Left lobe of liver (tissue), 2 donors: ENCODE data around the gene TRUB2. TPM values are rescaled to one million over a fixed set of nuclear protein-coding genes. Genes with fewer than 3 reads are reported as not detected.
A peak's percentile ranks its signal among the peaks of the same experiment; 100 is the strongest.

ENCODE experiments used
- ATAC-seq: fragments of 200-7000 bp; cut with Tn5 transposase; one replicate; pipeline ENCODE4 v1.9.1; 2020; ENCODE audit warnings: mild to moderate bottlenecking, moderate library complexity
- DNase-seq: peaks from one replicate; pipeline ENCODE4 v3.0.0-alpha.2; 2020; ENCODE audit warnings: low spot score
- total RNA-seq: library from RNA; stranded (reverse); gene quantifications from one replicate; pipeline ENCODE4 v1.2.1, GENCODE V29; 2021
- donor health status: DM: no; HTN: no; CAD: no; lungs with moderate emphysema.
- donor health status: DM: no; HTN: yes; CAD: no.

TRUB2 gene, protein sequence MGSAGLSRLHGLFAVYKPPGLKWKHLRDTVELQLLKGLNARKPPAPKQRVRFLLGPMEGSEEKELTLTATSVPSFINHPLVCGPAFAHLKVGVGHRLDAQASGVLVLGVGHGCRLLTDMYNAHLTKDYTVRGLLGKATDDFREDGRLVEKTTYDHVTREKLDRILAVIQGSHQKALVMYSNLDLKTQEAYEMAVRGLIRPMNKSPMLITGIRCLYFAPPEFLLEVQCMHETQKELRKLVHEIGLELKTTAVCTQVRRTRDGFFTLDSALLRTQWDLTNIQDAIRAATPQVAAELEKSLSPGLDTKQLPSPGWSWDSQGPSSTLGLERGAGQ
- 28.7 TPM for total RNA-seq

GRCh38 chr9:128322404-128323211 lies at the start of gene TRUB2, which contains the start of gene COQ4:
Gene TRUB2 (minus strand): TSS chr9:128322447. CDS start chr9:128322408, 39 bp downstream.
Gene COQ4 (plus strand): TSS chr9:128322839. CDS start chr9:128322859, 20 bp downstream.
- peak; percentile 95 for ATAC-seq
- DNase-seq, result peak; percentile 93

DNA sequence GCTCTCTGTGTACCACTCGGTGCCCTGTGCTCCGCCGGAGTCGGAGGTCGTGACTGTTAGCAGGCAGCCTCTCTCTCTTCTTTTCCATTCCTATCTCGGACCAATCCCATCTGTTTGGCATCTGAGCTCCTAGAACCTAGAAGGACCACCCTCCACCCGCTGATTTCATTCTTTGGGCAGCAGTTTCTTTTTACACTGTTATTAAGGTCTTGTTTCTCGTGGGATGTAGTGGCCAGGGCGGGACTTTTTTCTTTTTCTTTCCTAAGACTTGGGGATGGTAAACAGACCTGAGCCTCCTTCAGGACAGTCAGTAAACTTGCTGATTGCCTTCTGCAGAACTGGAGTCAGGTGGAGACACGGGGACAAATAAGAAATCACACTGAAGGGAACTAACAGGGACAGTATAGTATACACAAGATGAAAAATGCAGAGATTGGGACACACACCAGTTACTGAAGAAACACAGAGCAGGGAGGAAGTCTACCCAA lies 49.4 kb upstream of the TRUB2 start:
- no peak for ATAC-seq
- DNase-seq, result no peak

DNA sequence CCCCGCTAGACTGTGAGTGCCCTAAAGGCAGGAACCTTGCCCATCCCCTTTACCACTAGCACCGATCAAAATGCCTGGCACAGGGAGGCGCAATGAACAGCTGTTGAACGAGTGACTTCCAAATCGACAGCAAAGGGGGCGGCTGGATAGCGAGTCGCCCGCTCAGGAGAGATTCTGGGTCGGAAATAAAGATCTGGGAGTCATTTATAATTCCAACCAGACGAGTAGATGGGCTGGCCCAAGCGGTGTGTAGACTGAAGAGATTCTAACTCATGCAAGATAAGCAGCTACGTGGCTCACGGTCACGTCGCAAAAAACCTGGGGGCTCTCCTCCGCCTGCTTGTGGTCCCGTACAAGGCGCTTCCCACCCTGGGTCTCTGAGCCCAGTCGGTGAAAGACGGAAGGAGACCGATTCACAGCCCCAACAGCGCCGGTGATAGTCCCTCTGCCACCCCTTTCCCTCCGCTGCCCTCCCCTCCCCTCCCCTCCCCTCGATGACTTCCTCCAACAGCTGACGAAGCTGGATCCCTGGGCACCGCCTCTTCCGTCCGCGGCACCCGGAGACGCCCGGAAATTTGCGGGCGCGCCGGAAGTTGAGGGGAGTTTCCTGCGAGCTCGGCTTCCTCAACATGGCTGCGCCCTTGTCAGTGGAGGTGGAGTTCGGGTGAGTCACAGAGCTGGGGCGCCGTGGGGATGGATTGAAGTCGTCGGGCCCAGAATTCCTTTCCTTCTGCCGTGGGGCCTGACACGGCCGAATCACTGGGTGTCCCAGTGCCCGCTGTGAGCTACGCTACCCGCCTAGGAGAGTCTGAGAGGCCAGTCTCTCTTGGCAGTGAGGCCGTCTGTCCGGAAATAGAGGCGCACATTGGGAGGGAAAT lies 48.7 kb upstream of the TRUB2 start, which contains the start of gene URM1:
TSS of gene URM1 (plus strand) at position 623 of the 878 bp plus-strand sequence. CDS start at position 630, 7 bp downstream.
- ATAC-seq, result peak; percentile 98

DNA sequence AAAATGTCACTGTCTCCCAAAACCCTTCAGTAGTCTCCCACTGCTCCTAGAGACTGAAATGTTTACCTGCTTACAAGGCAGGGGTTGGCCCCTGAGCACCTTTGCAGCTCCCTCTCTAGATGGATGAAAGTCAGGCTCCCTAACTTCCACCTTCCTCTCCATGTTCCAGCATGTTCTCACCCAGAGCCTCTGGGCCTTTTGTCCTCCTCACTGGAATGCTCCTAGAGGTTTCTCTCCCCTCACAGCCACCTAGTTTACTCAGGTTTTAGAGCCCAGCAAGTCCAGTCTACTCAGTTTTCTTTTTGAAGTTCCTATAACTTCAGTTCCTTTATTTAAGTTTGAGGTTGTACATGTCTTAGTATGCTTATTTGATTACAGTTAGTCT lies 48.1 kb upstream of the TRUB2 start:
- ATAC-seq, result no peak
- no peak for DNase-seq

More for the DNA sequence above, 48.7 kb upstream of the TRUB2 start, which contains the start of gene URM1:
- DNase-seq, result peak; percentile 97

- DNase-seq, result no peak
- ATAC-seq, result no peak
Measured at GRCh38 chr9:128369024-128369706, 46.9 kb upstream of the TRUB2 start.

GRCh38 chr9:128365525-128365924 lies 43.3 kb upstream of the TRUB2 start:
- DNase-seq, result no peak
- no peak for ATAC-seq

DNA sequence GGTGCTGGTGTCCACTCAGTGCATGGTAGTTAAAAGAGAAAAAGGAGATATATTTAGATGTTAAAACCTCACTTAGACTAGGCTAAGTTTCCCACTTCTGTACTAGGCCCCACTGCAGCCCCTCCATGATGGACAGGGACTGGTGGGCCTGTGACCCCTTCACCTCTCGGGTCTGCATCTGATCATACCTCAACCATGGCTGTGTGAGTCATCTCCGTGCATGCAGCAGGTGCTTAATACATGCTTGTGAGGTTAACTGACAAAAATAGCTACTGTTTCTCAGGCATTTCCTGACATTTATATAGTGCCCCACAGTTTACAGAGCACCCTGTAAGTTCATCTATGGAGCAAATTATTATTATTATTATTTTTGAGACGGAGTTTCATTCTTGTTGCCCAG lies 40.5 kb upstream of the TRUB2 start:
- no peak for ATAC-seq
- no peak for DNase-seq

DNA sequence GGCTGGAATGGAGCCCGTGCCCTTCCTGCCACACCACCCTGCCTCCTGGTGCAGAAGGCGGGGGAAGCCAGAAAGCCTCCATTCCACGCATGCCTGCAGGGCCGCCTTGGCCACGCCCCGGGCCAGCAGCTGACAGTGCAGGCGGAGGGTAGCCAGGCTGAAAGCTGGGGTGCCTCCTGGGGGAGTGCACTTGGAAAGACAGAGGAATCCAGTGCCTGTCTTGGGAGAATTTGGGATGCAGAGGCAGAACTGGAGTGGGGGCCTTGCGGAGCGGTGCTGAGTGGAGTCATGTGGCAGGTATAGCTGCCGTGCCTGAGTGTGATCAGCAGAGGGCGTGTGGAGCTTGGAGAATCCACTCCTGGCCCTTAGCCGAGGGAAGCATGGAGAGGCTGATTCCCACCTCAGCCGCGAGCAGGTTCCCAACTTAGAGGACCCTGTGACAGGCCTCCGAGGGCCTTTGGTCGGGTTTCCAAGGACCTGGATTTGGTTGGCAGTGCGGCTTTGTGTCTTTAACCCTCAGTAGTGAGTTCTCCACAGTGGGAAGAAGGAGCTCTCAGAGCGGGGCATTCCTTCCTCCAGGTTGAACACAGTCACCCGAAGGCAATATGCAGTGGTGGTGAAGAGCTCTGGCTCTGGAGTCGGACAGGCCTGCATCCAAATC lies 39.9 kb upstream of the TRUB2 start:
- DNase-seq (peak; percentile 81), ATAC-seq (peak; percentile 94)

GRCh38 chr9:128361296-128361985 lies 39.2 kb upstream of the TRUB2 start:
- DNase-seq (no peak), ATAC-seq (no peak)

DNA sequence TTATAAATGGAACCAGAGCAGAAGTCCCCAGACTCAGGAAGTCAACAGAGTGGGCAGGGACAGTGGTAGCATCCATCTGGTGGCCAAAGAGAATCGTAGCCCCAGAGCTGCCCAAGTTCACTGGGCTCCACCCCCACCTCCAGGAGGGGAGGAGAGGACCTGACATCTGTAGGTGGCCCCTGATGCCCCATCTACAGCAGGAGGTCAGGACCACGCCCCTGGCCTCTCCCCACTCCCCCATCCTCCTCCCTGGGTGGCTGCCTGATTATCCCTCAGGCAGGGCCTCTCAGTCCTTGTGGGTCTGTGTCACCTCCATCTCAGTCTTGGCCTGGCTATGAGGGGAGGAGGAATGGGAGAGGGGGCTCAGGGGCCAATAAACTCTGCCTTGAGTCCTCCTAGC lies 38.6 kb upstream of the TRUB2 start:
- no peak for ATAC-seq

DNA sequence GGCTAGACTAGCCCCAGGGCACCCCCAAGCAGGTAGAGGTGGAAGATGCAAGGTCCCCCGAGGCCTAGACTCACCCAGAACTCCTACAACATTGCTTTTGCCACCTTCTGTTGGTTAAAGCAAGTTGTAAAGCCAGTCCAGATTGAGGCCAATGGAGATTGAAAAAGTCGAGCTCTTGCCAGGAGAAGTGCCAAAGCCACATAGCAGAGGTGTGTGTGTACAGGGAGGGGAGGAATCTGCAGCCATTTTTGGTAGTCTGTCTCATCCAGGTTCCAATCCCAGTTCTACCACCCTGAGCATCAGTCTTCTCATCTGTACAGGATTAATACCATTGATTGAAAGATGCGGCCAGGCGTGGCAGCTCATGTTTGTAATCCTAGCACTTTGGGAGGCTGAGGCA lies 36.6 kb upstream of the TRUB2 start:
- DNase-seq (no peak), ATAC-seq (no peak)

More for the DNA sequence above, 38.6 kb upstream of the TRUB2 start:
- no peak for DNase-seq

DNA sequence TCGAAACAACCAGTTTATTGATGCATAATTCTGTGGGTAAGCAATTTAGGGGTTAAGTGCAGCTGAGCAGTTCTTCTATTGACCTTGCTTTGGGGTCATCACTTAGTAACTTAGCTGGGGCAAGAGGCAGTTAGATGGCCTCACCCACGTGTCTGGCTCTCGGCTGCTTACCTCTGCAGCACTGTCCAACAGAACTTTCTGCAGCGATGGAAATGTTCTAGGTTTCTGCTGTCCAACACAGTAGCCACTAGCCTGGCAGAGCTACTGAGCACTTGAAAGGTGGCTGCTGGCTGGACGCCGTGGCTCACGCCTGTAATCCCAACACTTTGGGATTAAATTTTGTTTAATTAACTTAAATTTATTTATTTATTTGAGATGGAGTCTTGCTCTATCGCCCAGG lies 35.8 kb upstream of the TRUB2 start:
- no peak for DNase-seq
- ATAC-seq, result peak; percentile 24

DNA sequence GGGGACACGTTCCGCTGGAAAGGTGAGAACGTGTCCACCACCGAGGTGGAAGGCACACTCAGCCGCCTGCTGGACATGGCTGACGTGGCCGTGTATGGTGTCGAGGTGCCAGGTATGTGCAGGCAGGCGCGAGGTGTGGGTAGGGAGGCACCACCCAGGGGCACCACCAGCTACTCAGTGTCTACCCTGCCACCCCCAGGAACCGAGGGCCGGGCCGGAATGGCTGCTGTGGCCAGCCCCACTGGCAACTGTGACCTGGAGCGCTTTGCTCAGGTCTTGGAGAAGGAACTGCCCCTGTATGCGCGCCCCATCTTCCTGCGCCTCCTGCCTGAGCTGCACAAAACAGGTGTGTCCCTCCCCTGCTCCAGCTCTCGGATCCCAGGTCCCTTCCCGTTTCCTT lies 33.2 kb upstream of the TRUB2 start:
- no peak for DNase-seq
- no peak for ATAC-seq

- no peak for DNase-seq
- ATAC-seq, result no peak
Measured at GRCh38 chr9:128349772-128350171, 27.5 kb upstream of the TRUB2 start.

GRCh38 chr9:128349125-128349524 lies 26.9 kb upstream of the TRUB2 start:
- DNase-seq, result no peak
- no peak for ATAC-seq

DNA sequence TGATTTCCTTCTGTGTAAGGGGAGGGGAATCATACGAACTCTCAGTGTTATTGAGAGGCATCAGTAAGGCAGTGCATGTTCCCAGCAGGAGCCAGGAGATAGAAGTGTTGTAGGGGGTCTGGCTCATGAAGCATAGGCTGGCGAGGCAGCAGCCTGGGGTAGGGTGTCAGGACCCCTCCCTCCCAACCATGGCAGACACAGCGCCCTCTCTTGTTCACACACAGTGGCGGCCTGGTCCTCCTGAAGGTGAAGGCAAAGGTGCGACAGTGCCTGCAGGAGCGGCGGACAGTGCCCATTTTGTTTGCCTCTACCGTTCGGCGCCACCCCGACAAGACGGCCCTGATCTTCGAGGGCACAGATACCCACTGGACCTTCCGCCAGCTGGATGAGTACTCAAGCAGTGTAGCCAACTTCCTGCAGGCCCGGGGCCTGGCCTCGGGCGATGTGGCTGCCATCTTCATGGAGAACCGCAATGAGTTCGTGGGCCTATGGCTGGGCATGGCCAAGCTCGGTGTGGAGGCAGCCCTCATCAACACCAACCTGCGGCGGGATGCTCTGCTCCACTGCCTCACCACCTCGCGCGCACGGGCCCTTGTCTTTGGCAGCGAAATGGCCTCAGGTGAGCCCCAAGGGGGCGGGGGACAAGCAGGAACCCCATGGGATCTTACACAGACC lies 22.8 kb upstream of the TRUB2 start:
- no peak for ATAC-seq
- DNase-seq, result no peak

DNA sequence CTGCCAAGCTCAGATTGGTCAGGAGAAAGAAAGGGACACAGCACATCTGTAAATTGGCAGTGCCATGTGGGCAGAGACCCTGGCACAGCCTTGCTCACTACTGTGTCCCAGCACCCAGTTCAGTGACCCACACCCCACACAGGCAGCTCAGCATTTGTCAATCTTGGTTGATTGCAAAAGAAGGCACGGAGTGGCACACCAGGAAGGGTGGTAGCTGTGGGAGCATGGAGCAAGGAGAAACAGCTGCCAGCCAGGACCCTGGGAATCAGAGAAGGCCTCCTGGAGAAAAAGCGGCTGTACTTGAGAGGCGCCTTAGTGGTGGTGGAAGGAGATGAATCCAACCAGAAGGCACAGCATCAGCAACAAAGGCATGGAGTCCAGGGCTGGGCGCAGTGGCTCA lies 21.6 kb upstream of the TRUB2 start:
- DNase-seq (no peak), ATAC-seq (no peak)

DNA sequence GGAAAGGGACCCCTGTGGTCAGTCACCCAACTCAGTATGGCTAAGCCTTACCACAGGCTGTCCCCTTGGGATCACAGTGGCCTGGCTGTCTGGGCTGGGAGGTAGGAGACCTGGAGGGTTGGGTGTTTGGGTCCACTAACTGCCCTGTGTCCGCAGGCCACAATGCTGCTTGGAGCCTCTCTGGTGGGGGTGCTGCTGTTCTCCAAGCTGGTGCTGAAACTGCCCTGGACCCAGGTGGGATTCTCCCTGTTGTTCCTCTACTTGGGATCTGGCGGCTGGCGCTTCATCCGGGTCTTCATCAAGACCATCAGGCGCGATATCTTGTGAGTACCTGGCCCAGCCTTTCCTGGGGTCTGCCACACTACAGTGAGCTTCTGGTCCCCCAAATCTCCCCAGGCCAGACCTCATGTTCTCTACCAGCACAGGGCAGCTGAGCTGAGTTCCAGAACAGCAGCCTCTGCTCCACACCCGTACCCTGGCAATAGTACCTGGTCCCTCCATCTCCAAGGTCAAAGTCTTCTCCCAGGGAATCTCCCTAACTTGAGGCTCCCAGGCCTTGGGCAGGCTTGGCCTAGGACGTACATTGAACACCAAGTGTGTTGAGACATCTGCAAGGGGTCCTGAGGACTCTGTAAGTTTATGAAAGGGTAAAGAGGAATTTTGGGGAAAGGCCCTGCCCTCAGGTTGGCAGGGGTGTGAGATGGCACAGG lies 20.9 kb upstream of the TRUB2 start:
- no peak for DNase-seq
- ATAC-seq, result no peak
